Activated CD8-positive, alpha-beta T cell treated with anti-CD3 and anti-CD28 coated beads for 36 hours (primary cell): ENCODE results near the gene ERMAP. TPM values are rescaled to one million over a fixed set of nuclear protein-coding genes. Genes with fewer than 3 reads are reported as not detected.

Source experiments
- ATAC-seq: fragments of 200-7000 bp; cut with Tn5 transposase; one replicate; pipeline ENCODE4 v1.10.0; 2021; ENCODE audit warnings: mild to moderate bottlenecking, moderate library complexity
- CTCF ChIA-PET: fragments of 350-600 bp; sonication (Branson Sonifier 250); formaldehyde crosslinking; loops from one replicate; lab custom pipeline; 2021; ENCODE audit warnings: antibody characterized with exemption; lab: Charles Lee
- POLR2A ChIA-PET: fragments of 350-600 bp; sonication (Branson Sonifier 250); formaldehyde crosslinking; loops from one replicate; lab custom pipeline; 2021; ENCODE audit warnings: antibody characterized with exemption; lab: Charles Lee
- DNase-seq: peaks from one replicate; pipeline ENCODE4 v3.0.0-alpha.2; 2020
- H3K27ac Mint-ChIP-seq: one replicate; pipeline ENCODE4 v1.8.0; 2021; ENCODE audit warnings: mild to moderate bottlenecking, mixed read lengths
- H3K27me3 Mint-ChIP-seq: one replicate; pipeline ENCODE4 v1.8.0; 2021; ENCODE audit warnings: mixed read lengths
- H3K36me3 Mint-ChIP-seq: one replicate; pipeline ENCODE4 v1.8.0; 2021; ENCODE audit warnings: low read depth, mixed read lengths
- H3K4me1 Mint-ChIP-seq: one replicate; pipeline ENCODE4 v1.8.0; 2021; ENCODE audit warnings: low read depth, mixed read lengths
- H3K4me3 Mint-ChIP-seq: one replicate; pipeline ENCODE4 v1.8.0; 2021; ENCODE audit warnings: mild to moderate bottlenecking, moderate library complexity, mixed read lengths
- H3K9me3 Mint-ChIP-seq: one replicate; pipeline ENCODE4 v1.8.0; 2021; ENCODE audit warnings: mixed read lengths
- CTCF ChIP-seq: fragments of 200-600 bp; IDR thresholded peaks from one replicate; pipeline ENCODE4 v1.8.0; 2022; ENCODE audit warnings: antibody characterized with exemption, mild to moderate bottlenecking
- intact Hi-C: fragments of 100-400 bp; cut with micrococcal nuclease; formaldehyde crosslinking; loops from one replicate; pipeline ENCODE4 v1.10.0; 2022
- total RNA-seq, 2 experiments: library from RNA; stranded (reverse); gene quantifications; one replicate each; pipeline ENCODE4 v1.2.3, GENCODE V29; 2021

ERMAP gene
- total RNA-seq, 2 experiments from 2014 or later: 3.9 to 4.4 TPM

- POLR2A ChIA-PET: interaction anchor here (0.6 kb wide), 1 partner anchor 426 kb away, joined by 3 read pairs; no protein-coding TSS in a partner anchor
- Mint-ChIP-seq H3K27me3 (no peaks in the 10 kb centered on the region), H3K4me3 (no peak overlapping the region), H3K27ac (no peak overlapping the region), H3K4me1 (no peaks in the 10 kb centered on the region), H3K36me3 (peaks cover 1% of the 10 kb centered on the region), H3K9me3 (peaks cover 5% of the 10 kb centered on the region)
- intact Hi-C loops: no loop called here
- ATAC-seq: no peak
- no peak for DNase-seq
- CTCF ChIA-PET: interaction anchor here (0.9 to 2.1 kb wide), 3 partner anchors 11 to 226 kb away, joined by 3 to 8 read pairs (median 3); no protein-coding TSS in a partner anchor
- no peak for TF ChIP-seq CTCF
These were observed 56.7 kb downstream of the ERMAP start for GRCh38 chr1:42873670-42874069.

- CTCF ChIA-PET: interaction anchor here (1.6 kb wide), 1 partner anchor 198 kb away, joined by 3 read pairs; no protein-coding TSS in a partner anchor
- Mint-ChIP-seq H3K9me3 (peaks cover 5% of the 10 kb centered on the region), H3K27me3 (no peaks in the 10 kb centered on the region), H3K27ac (no peak overlapping the region), H3K4me1 (no peaks in the 10 kb centered on the region), H3K36me3 (peaks cover 1% of the 10 kb centered on the region), H3K4me3 (no peak overlapping the region)
- intact Hi-C loops: no loop called here
- DNase-seq: no peak
- POLR2A ChIA-PET: no interaction called here
- TF ChIP-seq CTCF: no peak
- no peak for ATAC-seq
These were observed 59.1 kb downstream of the ERMAP start for GRCh38 chr1:42876009-42876408.

- Mint-ChIP-seq H3K36me3 (peaks cover 1% of the 10 kb centered on the region), H3K27me3 (no peaks in the 10 kb centered on the region), H3K9me3 (peaks cover 5% of the 10 kb centered on the region), H3K4me3 (no peak overlapping the region), H3K4me1 (no peaks in the 10 kb centered on the region), H3K27ac (no peak overlapping the region)
- no peak for ATAC-seq
- ChIA-PET POLR2A (interaction anchor here (0.6 kb wide), 1 partner anchor 1922 kb away, joined by 3 read pairs; no protein-coding TSS in a partner anchor), CTCF (interaction anchor here (1.2 to 1.6 kb wide), 2 partner anchors 99 to 196 kb away, joined by 3 read pairs; no protein-coding TSS in a partner anchor)
- DNase-seq: no peak
- TF ChIP-seq CTCF: no peak
- intact Hi-C loops: no loop called here
These were observed 60.5 kb downstream of the ERMAP start for GRCh38 chr1:42877380-42877779.

GRCh38 chr1:42880384-42880783 is 63.5 kb downstream of the ERMAP start:
- ChIA-PET CTCF (interaction anchor here (1.7 kb wide), 1 partner anchor 33 kb away, joined by 3 read pairs; no protein-coding TSS in a partner anchor), POLR2A (no interaction called here)
- Mint-ChIP-seq H3K4me1 (no peaks in the 10 kb centered on the region), H3K9me3 (no peaks in the 10 kb centered on the region), H3K27me3 (no peaks in the 10 kb centered on the region), H3K4me3 (no peak overlapping the region), H3K27ac (no peak overlapping the region), H3K36me3 (no peaks in the 10 kb centered on the region)
- TF ChIP-seq CTCF: no peak
- intact Hi-C loops: no loop called here
- no peak for ATAC-seq
- no peak for DNase-seq

GRCh38 chr1:42886046-42886739 is 69.3 kb downstream of the ERMAP start:
- Mint-ChIP-seq H3K4me1 (no peaks in the 10 kb centered on the region), H3K27me3 (no peaks in the 10 kb centered on the region), H3K36me3 (no peaks in the 10 kb centered on the region), H3K9me3 (no peaks in the 10 kb centered on the region), H3K27ac (no peak overlapping the region), H3K4me3 (no peak overlapping the region)
- DNase-seq (no peak), ATAC-seq (no peak)
- CTCF ChIA-PET: no interaction called here
- POLR2A ChIA-PET: no interaction called here
- TF ChIP-seq CTCF: no peak
- intact Hi-C loops: no loop called here
